DMS114 treated with DMSO at 0.1 percent for 48 hours (cell line): ENCODE results near the gene LAMC2.
A peak's percentile ranks its signal among the peaks of the same experiment; 100 is the strongest.
"Not testable (repeated sequence)": the region's sequence is repeated elsewhere in the genome, so short reads cannot be mapped to it uniquely, and the experiment has no call there.

ENCODE experiments used
- DNase-seq: peaks from one replicate; lab custom pipeline; 2025; ENCODE audit not compliant: unreplicated experiment; lab: John Stamatoyannopoulos, UW

Gene LAMC2

GRCh38 chr1:183255073-183255472, 69.0 kb downstream of the LAMC2 start:
- no peak for DNase-seq

GRCh38 chr1:183259924-183260323, 73.9 kb downstream of the LAMC2 start:
- DNase-seq = no peak

DNA sequence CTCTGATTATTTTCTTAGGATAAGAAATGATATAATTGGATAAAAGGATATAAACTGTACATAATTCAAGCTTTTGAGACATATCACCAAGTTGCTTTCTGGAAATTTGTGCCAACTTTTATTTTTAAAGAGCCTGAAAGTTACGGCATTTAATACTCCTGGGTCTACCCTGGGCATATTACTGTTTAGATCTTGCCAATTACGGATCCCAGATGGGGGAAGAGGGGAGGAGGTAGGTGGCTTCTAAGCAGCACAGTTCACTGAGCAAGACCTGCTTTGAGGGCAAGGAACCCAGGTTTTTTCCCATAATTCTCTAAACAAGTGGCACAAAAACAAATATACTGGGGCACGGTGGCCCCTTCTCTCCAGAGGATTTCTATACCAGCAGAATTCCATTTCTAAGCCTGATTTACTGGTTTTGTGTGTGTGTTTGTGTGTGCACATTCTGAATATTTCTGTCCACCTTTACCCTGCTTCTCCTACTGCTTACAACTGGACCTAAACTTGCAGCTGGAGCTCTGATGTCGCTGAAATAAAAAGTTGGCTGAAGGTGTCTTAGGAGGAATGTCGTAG, 76.7 kb downstream of the LAMC2 start:
- DNase-seq = no peak

DNA sequence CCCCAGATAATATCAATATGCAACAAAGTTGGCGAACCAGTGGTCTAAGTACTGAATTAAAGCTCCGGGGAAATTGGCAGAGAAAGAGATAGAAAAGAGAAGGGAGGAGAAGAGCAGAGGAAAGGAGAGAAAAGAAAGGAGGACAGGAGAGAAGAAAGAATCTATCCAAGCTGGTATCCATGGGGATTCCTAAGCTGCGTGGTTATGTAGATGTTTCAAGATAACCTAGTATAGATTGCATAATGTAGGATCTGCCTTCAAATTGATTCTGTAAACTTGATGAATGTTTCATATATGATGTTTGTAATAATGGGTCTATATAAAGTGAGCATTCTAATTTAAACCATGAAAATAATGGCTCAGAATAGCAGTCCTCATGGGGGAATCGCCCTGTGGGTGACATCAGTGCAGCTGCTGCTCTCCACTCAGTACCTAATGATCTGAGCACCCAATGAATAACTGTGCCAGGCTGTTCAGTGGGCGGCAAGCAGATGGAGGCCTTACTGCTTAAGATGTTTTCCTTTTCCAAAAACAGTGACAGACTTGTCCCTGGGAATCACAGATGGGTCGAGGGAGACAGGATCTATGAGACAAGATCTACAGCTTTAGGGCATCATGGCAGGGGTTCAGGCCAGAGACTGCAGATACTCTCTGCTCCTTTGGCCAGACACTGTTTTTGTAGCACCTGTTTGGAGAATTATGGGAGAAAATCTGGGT, 78.0 kb downstream of the LAMC2 start:
- no peak for DNase-seq

DNA sequence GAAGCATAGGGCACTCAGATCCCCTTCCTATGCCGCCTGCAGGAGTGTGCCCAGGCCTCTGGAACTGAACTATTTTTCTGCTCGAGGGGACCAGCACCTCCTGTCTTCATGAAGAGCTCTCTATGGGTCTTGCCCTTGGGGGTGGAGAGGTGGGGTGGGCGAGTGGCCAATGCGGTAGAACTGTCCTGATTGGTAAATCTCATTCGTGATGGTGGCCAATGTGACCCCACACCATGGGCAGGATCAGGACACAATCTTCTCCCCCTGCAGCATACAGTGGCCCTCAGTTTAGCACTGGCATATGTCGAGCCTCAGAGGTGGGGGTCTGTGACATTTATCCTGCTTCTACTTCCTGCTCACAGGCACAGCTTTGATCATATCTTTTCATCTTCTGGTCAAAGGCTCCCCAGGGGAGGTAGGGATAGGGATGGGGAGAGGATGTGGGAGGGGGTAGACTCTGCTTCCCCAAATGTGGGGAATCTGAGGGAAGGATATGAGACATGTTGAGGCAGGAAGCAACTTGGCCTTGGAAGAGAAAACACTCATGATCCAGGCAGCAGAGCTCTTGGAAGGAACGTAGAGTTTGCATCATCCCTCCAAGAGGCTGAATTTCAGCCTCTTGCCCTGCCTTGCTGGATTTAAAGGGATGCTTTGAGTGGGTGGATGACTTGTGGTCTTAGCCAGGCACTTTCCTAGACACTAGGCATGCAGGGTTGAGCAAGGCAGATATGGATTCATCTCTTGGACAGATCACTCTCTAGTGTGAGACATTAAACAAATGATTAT, 81.8 kb downstream of the LAMC2 start:
- no peak for DNase-seq

DNA sequence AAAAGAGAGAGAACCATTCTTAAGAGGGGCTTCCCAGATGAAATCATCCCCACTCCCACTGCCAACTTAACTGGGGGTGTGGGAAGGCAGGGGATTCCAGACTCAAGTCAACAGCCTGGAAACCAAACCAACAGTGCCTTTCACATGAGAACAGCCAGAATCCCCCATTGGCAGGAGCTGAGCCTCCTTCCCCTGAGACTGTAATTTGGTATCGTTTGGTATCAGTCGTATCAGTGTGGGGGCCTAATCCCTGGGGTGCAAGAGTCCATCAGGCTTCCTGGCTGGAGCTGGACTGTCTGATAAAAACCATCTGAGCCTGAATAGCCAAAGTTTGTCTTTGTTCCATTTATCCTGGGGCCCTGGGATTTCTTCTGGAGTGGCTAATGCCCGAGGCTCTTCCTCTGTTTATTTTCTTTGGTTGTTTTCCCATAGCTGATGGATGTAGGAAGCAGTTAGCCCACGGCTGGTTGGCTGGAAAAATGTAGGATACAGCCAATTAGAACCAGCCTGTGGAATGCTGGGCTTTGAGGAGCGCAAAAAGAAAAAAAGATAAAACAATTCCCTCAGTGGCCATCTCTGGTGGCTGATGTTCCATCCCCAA, 84.6 kb downstream of the LAMC2 start:
- DNase-seq = no peak

DNA sequence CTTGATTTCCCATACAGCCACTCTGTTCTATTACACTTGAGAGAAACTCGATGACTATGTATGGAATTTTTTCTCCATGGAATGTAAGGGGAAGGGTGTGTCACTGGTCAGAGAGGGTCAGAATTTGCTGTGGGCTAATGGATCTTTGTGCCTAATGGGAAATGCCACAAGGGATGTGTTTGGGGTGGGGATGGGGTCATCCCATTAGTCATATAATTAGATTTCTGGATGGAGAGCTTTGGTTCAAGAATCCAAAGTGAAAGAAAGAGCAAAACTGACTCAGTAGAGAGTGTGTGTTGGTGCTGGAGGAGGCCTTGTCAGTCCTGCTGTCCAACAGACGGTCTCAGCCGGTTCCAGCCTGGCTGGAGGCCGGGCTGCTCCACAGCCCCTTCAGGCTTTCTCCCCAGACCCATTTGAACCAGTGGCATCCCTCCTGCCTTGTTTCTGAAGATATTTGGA, 86.4 kb downstream of the LAMC2 start:
- no peak for DNase-seq

DNA sequence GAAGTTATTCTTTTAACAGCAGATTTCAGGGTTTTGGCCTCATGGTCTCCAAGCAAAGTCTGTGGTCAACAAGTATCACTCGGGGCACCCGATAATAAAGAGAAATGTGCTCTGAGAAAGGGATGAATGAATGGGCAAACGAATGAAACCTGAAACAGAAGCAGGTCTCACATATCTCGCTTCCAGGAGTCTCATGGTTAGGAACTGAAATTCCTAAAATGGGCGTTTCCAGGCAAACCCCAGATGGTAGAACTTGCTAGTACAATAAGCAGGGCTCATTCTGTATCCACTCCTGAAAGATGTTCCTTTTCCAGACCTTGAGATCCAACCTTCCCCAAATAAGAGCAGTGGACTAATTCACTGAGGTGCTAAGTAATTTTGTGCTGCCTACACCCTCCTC, 87.2 kb downstream of the LAMC2 start:
- no peak for DNase-seq

GRCh38 chr1:183273984-183274383, 87.9 kb downstream of the LAMC2 start:
- DNase-seq = not testable (repeated sequence)

GRCh38 chr1:183274836-183275235, 88.8 kb downstream of the LAMC2 start:
- DNase-seq = no peak

- no peak for DNase-seq
These were observed 89.3 kb downstream of the LAMC2 start for GRCh38 chr1:183275322-183275721.

- DNase-seq = no peak
These were observed 90.5 kb downstream of the LAMC2 start for GRCh38 chr1:183276386-183277080.

GRCh38 chr1:183277821-183278738, 92.0 kb downstream of the LAMC2 start:
- no peak for DNase-seq

DNA sequence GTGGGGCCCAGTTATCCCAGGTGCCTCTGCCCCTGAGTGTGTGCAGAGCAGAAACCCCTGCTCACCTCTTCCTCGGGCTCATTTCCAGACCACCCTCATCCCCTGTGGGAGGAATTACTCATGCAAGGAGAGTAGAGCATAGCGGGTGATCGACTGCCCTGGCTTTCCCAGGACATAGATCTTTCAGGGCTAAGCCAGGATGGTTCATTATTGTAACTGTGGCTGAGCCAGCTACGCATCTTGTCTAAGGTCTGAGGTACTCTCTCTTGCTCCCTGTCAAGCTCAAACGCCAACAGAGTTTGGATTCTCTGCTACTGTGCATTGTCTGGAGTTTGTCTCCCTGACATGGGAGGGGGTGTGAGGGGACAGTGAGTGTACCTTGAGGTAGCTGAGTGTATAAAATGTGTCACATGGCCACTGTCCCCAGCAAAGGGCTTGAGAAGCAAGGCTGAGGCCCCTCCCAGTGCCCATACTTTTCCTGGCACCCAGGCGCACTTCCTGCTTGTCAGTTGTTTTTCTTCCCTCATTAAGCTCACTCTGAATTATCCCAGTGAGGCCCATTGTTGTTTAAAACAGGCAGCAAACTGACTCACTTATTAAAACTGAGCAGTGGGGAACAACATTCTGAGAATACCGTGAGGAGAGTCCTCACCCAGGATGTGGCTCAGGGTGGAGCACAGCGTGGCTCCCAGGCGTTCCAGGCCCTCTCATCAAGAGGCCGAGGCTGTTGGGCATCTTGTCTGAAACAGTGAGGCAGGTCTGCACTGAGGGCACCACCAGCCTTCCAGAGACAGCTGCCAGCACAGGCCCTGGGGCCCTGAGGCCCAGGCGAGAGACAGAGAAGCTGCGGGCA, 92.9 kb downstream of the LAMC2 start:
- no peak for DNase-seq

GRCh38 chr1:183279835-183280234, 93.8 kb downstream of the LAMC2 start:
- DNase-seq = no peak

DNA sequence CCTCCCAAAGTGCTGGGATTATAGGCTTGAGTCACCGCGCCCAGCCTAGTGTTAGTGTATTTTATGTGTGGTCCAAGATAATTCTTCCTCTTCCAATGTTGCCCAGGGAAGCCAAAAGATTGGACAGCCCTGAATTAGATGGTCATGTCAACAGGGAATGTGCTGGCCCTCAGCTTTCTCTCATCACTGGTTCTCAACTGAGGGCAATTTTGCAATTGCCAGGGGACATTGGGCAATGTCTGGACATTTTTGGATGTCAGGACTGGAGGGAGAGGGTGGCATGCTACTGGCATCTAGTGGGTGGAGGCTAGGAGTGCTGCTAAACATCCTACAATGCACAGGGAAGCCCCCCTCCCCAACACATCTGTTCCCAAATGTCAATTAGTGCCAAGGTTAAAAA, 95.0 kb downstream of the LAMC2 start:
- DNase-seq = no peak

DNA sequence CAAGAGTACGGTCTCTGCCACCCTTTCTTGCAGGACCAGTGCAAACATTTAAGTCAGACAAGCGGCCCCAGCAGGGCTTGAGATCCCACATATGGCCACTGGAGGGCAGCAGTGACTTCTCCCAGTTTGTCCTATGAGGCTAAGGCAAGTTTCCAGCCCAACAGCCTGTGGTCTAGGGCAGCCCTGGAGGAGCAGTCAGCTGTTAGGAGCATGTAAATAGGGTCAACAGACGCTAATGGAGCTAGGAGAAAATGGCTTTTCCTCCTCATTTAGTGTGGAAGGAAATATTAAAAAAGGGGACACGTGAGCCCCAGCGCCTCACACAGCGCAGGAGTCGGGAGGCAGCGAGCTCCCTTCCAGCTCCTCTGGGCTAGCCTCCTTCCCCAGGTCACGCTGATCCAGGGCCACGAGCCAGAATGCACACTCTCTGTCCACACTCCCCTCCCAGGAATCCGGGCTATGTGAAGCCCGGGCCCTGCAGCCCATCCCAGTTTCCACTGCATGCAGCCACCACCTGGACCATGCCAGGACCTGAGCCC, 95.6 kb downstream of the LAMC2 start:
- peak; percentile 62 for DNase-seq

- DNase-seq = no peak
These were observed 96.2 kb downstream of the LAMC2 start for GRCh38 chr1:183282101-183282855.
